ENCODE results near the gene SEMA3F. TPM values are rescaled to one million over a fixed set of nuclear protein-coding genes. Genes with fewer than 3 reads are reported as not detected.

SEMA3F gene
- total RNA-seq, 2 experiments from 2014 or later: 0.10 to 0.36 TPM

- CTCF ChIA-PET: interaction anchor here (1.5 to 1.6 kb wide), 2 partner anchors 10 to 20 kb away, joined by 7 read pairs; no protein-coding TSS in a partner anchor
- POLR2A ChIA-PET: no interaction called here
Measured at GRCh38 chr3:50214824-50215223, 59.7 kb downstream of the SEMA3F start.

DNA sequence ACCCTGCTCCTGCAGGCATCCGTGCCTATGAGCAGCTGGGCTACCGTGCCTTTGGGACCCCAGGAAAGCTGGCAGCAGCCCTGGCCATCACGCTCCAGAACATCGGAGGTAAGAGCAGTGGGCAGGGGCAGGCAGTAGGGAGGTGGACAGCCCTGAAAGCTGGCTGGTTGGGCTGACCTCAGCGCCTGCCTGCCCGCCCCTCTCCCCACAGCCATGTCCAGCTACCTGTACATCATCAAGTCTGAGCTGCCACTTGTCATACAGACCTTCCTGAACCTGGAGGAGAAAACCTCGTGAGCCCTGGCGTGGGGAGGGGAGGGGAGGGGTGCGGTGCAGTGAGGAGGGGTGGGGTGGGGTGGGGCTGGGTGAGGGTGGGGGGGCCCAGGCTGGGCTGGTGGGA lies 60.4 kb downstream of the SEMA3F start:
- ChIA-PET POLR2A (no interaction called here), CTCF (interaction anchor here (1.5 to 1.6 kb wide), 2 partner anchors 10 to 21 kb away, joined by 7 read pairs; no protein-coding TSS in a partner anchor)

- ChIA-PET CTCF (interaction anchor here (1.1 kb wide), 1 partner anchor 61 kb away, joined by 3 read pairs; no protein-coding TSS in a partner anchor), POLR2A (no interaction called here)
Measured at GRCh38 chr3:50217681-50218080, 62.6 kb downstream of the SEMA3F start.

- ChIA-PET POLR2A (no interaction called here), CTCF (interaction anchor here (1.1 to 1.9 kb wide), 3 partner anchors 15 to 62 kb away, joined by 3 to 8 read pairs (median 5); no protein-coding TSS in a partner anchor)
Measured at GRCh38 chr3:50218448-50218847, 63.3 kb downstream of the SEMA3F start.

- ChIA-PET POLR2A (interaction anchor here (0.6 kb wide), 1 partner anchor 123 kb away, joined by 3 read pairs; no protein-coding TSS in a partner anchor), CTCF (interaction anchor here (0.6 to 2.5 kb wide), 6 partner anchors 16 to 40 kb away, joined by 3 to 15 read pairs (median 4); no protein-coding TSS in a partner anchor)
Measured at GRCh38 chr3:50219285-50219684, 64.2 kb downstream of the SEMA3F start.

DNA sequence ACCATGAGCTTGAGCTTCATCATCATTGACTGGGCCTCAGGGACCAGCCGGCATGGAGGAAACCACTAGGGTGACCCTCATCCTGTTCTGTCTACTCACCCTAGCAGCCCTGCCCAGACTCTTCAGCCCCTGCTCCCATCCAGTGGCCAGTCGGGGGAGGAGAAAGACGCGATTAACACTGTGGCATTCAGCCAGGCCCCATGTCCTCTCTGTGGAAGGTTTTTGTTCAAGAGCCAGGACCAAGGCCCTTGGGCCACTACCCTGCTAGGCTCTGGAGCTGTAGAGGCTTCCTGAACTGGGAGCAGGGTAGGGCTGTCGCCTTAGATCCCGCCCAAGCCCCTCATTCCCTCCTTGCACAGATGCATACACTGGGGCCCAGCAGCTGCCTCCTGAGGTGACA lies 65.0 kb downstream of the SEMA3F start:
- CTCF ChIA-PET: interaction anchor here (1.1 to 2.5 kb wide), 6 partner anchors 17 to 55 kb away, joined by 3 to 15 read pairs (median 4); no protein-coding TSS in a partner anchor
- POLR2A ChIA-PET: no interaction called here

- ChIA-PET CTCF (interaction anchor here (1.1 to 2.5 kb wide), 6 partner anchors 9 to 54 kb away, joined by 3 to 15 read pairs (median 6); no protein-coding TSS in a partner anchor), POLR2A (interaction anchor here (0.6 kb wide), 1 partner anchor 70 kb away, joined by 5 read pairs; no protein-coding TSS in a partner anchor)
Measured at GRCh38 chr3:50221051-50221410, 65.9 kb downstream of the SEMA3F start.

DNA sequence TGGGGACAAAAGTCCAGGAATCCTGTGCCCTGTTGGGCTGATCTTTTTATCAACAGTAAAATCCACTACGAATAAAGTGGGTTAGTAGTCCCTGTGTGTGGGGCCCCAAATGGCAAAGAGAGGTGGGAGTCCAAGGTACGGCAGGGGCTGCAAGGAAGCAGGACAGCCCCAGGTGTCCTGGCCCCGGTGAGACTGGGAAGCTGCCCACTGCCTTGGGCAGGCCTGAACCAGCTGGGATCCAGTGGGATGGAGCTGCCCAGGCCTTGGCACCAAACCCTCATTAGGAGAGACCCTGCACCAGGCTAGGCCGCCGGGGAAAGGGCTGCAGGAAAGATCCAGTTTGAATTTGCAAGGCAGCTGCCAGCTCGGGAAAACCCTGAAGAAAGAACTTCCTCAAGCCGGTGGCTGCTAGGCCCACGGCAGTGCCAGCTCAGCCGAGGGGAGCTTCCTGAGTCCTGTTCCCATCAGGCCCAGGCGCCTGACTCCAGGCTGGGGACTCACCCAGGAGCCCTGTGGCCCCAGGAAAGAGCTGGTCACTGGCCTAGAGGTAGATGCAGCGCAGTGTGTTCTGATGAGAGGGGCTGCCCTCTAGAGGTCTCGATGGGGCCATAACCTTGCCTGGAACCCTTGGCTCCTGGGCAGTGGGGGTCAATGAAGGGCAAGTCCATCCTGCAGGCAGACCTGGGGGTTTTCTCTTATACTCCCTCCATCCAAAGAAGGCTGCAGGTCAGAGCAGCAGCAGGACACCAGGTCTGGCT lies 66.5 kb downstream of the SEMA3F start:
- CTCF ChIA-PET: interaction anchor here (1.2 to 2.5 kb wide), 5 partner anchors 9 to 50 kb away, joined by 3 to 15 read pairs (median 6); no protein-coding TSS in a partner anchor
- POLR2A ChIA-PET: interaction anchor here (0.6 kb wide), 1 partner anchor 70 kb away, joined by 5 read pairs; no protein-coding TSS in a partner anchor

DNA sequence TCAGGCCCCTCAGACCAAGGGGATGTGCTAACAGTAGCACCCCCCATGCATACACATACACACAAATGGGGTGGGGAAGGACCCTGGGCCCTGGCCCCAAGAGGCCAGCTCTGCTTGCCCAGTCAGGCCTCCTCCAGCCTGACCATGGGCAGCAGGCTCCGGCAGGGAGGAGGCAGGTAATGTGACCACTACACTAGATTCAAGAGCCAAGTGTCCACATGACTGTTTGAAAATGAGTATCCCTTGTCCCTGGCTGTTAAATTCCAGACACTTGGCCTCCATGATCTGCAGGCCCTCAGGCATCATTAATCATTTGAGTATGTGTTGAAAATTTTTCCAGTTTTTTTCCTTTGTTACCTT lies 67.0 kb downstream of the SEMA3F start:
- CTCF ChIA-PET: interaction anchor here (1.5 to 1.9 kb wide), 3 partner anchors 10 to 49 kb away, joined by 5 to 8 read pairs (median 6); no protein-coding TSS in a partner anchor
- POLR2A ChIA-PET: no interaction called here

DNA sequence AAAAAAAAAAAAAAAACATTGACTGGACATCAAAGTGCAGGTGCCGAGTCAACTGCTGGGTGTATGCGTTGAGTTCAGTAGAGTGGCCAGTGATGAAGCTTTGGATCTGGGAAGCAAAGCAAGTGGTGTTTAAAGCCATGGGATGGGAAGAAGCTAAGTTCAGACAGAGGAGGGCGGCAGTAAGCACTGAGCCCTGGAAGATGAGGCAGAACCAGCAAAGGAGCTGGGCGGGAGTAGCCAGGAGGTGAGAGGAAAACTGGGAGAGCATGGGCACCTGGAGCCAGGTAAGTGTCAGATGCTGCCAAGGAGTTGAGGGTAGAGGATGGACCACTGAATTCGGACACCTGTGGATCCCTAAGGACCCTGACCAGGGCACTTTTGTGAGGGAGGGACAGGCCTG lies 69.5 kb downstream of the SEMA3F start:
- CTCF ChIA-PET: interaction anchor here (0.7 to 9.5 kb wide), 11 partner anchors 9 to 99 kb away, joined by 3 to 190 read pairs (median 7); partner anchors contain the start of genes GNAI2 and GNAT1
- POLR2A ChIA-PET: interaction anchor here (3.4 kb wide), 1 partner anchor 31 kb away, joined by 12 read pairs; no protein-coding TSS in a partner anchor

DNA sequence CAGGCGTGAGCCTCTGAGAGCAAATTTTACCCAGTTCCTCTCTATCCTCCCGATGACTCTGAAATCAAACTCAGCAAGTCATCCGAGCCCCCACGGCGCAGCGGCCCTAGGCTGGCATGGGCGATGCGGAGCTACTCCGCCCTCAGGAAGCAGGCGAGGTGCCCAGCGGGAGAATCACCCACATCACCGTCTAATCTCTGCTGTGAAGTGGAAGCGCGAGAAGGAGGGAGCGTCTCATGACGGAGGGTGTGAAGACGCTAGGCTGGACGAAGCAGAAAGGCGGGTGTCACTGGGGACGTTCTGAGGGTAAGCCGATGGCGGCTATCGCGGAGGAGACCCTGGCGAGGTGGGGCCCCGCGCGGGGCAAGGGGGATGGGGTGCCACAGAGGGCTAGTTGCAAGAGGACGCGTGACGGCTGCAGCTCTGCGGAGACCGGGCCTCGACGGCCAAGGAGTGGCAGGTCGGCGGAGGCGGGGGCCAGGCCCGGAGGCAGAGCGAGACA lies 71.8 kb downstream of the SEMA3F start:
- ChIA-PET CTCF (interaction anchor here (0.6 to 9.5 kb wide), 20 partner anchors 13 to 272 kb away, joined by 3 to 190 read pairs (median 6); partner anchors contain the start of genes GNAI2 and GNAT1), POLR2A (interaction anchor here (0.6 to 3.4 kb wide), 5 partner anchors 20 to 335 kb away, joined by 3 to 17 read pairs (median 4); partner anchors contain the start of gene GNAT1)

- CTCF ChIA-PET: interaction anchor here (0.6 to 9.5 kb wide), 16 partner anchors 13 to 273 kb away, joined by 3 to 190 read pairs (median 6); partner anchors contain the start of genes GNAI2 and GNAT1
- POLR2A ChIA-PET: interaction anchor here (0.6 to 3.4 kb wide), 3 partner anchors 14 to 33 kb away, joined by 4 to 17 read pairs (median 12); no protein-coding TSS in a partner anchor
Measured at GRCh38 chr3:50227390-50228183, 72.5 kb downstream of the SEMA3F start.

DNA sequence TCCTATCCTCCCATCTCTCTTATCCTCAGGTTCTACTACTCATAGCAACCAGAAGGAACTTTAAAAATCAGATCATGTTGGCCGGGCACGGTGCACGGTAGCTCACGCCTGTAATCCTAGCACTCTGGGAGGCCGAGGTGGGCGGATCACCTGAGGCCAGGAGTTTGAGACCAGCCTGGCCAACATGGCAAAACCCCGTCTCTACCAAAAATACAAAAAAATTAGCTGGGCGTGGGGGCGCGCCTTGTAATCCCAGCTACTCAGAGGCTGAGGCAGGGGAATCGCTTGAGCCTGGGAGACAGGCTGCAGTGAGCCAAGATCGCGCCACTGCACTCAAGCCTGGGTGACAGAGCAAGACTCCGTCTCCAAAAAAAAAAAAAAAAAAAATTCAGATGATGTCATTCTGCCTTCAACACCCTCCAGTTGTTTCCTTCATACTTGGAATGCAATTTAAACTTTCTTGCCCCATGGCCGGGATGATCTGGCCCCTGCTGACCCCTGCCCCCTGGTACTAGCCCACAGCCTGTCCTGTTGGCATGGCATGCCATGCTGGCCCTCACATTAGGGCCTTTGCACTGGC lies 73.2 kb downstream of the SEMA3F start:
- ChIA-PET POLR2A (interaction anchor here (0.6 to 2.9 kb wide), 2 partner anchors 13 to 18 kb away, joined by 4 to 17 read pairs; no protein-coding TSS in a partner anchor), CTCF (interaction anchor here (0.6 to 9.5 kb wide), 10 partner anchors 12 to 414 kb away, joined by 3 to 190 read pairs (median 29); partner anchors contain the start of genes GNAI2 and GNAT1)

DNA sequence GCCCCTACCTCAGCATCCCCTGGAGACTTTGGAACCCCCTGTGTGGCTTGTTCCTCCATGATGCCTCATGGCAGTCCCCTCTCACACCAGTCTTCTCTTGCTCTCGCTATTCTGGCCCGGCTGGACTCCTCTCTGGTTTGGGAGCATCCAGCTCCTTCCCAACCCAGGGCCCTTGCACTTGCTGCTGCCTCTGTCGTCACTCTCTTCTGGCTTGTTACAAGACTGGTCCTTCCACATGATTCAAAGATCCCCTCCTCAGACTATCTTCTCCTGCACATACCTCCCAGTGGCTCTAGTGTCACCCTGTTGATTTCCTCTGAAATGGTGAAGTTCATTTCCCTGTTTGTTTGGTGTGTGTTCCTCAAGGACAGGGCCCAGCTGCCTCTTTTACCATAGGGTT lies 74.4 kb downstream of the SEMA3F start:
- CTCF ChIA-PET: interaction anchor here (5.8 to 9.5 kb wide), 5 partner anchors 11 to 44 kb away, joined by 47 to 190 read pairs (median 88); partner anchors contain the start of genes GNAI2 and GNAT1
- POLR2A ChIA-PET: no interaction called here

GRCh38 chr3:50230104-50230793 lies 75.1 kb downstream of the SEMA3F start:
- CTCF ChIA-PET: interaction anchor here (5.8 to 9.5 kb wide), 5 partner anchors 10 to 43 kb away, joined by 47 to 190 read pairs (median 88); partner anchors contain the start of genes GNAI2 and GNAT1
- POLR2A ChIA-PET: interaction anchor here (1.6 kb wide), 1 partner anchor 16 kb away, joined by 3 read pairs; no protein-coding TSS in a partner anchor

GRCh38 chr3:50230794-50231125 lies 75.6 kb downstream of the SEMA3F start:
- POLR2A ChIA-PET: interaction anchor here (1.6 kb wide), 1 partner anchor 16 kb away, joined by 3 read pairs; no protein-coding TSS in a partner anchor
- CTCF ChIA-PET: interaction anchor here (0.6 to 9.5 kb wide), 5 partner anchors 10 to 46 kb away, joined by 3 to 190 read pairs (median 88); partner anchors contain the start of genes GNAI2 and GNAT1

DNA sequence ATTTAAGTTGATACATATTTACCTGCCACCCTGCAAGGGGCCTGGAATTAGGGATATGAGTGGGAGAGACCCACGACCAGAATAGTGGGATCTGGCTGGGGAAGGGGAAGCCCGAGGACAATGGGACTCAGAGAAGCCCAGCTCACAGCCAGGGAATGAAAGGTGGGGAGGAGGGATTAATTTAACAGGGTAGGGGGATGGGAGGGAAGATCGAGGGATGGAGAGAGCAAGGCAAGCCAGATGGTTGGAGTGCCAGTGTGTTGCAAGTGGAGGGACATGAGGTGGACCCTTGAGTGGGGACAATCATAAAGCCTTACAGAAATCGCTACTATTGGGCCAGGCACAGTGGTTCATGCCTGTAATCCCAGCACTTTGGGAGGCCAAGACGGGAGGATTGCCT lies 76.5 kb downstream of the SEMA3F start:
- ChIA-PET CTCF (interaction anchor here (0.6 to 9.5 kb wide), 4 partner anchors 18 to 46 kb away, joined by 3 to 190 read pairs (median 90); partner anchors contain the start of gene GNAT1), POLR2A (interaction anchor here (1.6 kb wide), 1 partner anchor 15 kb away, joined by 3 read pairs; no protein-coding TSS in a partner anchor)

All from activated CD8-positive, alpha-beta memory T cell treated with anti-CD3 and anti-CD28 coated beads for 36 hours (primary cell).